ENCODE results near the gene TTC12.

- TF ChIP-seq POLR2A (IDR thresholded peaks at IDR 0.05) (no peak), CTCF (IDR thresholded peaks at IDR 0.05) (no peak)
Observed at GRCh38 chr11:113341388-113342165, 27.2 kb downstream of the TTC12 start.
